ENCODE data around the gene BRD1.
"Not testable (repeated sequence)": the region's sequence is repeated elsewhere in the genome, so short reads cannot be mapped to it uniquely, and the experiment has no call there.

The BRD1 gene

GRCh38 chr22:49767355-49768062, 60.2 kb downstream of the BRD1 start:
- DNase-seq: no peak

- DNase-seq: no peak
Observed at GRCh38 chr22:49765951-49766350, 61.7 kb downstream of the BRD1 start.

DNA sequence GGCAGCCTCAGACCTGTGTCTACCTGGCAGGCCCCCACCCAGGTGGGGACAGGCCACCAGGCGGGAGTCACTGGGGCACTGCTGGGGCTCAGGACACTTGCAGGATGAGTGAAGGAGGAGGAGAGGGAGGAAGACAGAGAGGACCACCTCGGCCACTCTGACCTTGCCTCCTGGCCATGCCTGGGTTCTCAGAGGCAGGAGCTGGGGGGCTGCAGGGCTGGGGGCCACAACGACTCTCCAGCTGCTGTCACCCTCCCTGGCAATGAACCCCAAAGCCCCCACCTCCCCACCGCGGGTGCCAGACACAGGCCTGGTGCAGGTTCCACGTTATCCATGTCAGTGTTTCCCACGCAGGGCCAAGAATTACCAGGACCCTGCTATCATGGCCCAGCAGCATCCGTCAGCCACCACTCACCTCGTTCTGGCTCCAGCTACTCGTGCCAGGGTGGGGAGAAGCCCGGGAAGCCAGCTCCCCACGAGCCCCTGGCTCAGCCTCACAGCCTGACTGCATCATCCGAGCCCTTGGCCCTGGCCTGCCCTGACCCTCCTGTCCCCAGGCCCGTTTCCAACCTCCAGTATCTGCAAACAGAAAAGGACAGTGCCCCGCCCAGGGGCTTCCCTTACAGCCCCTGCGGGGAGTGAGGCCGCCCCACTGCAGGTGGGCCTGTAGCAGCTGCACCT, 62.4 kb downstream of the BRD1 start:
- no peak for DNase-seq

GRCh38 chr22:49764127-49764581, 63.5 kb downstream of the BRD1 start:
- no peak for DNase-seq

DNA sequence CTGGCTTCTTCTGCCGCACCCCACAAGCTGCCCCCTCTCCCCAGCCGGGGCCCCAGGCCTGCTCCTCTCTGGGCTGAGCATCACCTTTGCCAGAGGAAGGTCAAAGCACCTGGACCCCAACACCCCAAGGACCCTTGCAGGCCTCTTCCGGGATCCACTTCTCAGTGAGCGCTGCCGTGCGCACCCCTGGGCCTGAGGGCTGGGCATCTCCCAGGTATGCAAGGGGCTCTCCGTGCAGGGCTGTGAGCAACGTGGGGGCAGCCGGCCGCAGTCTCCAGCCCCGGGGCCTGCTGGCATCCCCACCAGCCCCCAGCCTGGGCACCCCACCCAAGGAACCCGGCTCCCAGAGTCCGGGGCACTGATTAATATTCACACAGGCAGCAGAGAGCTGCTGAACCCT, 64.0 kb downstream of the BRD1 start:
- no peak for DNase-seq

GRCh38 chr22:49763138-49763537, 64.5 kb downstream of the BRD1 start:
- no peak for DNase-seq

- DNase-seq: not testable (repeated sequence)
Observed at GRCh38 chr22:49762571-49762970, 65.1 kb downstream of the BRD1 start.

DNA sequence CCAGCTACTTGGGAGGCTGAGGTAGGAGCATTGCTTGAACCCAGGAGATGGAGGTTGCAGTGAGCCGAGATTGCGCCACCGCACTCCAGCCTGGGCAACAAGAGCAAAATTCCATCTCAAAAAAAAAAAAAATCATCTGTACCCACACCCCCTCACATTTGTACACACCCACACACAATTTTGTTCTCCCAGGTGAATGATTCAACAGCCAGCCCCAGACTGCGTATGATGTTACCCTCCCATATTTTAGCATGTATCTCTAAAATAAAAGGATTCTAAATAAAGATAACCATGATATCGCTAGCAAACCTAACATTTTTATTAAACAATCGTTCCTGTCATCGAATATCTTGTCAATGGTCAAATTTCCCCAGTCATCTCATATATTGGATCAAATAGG, 65.8 kb downstream of the BRD1 start:
- DNase-seq: no peak

GRCh38 chr22:49760630-49761571, 66.8 kb downstream of the BRD1 start:
- DNase-seq: no peak

GRCh38 chr22:49760280-49760629, 67.4 kb downstream of the BRD1 start:
- DNase-seq: no peak

DNA sequence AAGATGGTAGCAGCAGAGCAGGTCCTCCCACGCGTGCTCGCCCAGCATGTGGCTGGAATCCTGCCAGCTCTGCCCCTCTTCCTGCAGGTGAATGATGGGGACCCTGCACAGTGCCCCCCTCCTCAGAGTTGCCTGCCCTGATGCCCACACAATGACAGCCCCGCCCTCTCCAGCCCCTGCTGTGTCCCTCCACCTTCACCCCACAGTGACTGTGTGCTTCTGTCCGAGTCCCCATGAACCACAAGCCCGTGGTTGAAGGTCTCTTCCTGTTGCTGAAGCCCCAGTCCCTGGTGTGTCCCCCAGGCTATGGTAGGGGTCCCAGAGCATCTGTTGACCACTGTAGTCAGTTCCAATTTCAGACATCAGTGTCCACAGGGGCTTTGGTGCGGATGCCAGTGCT, 71.0 kb downstream of the BRD1 start:
- no peak for DNase-seq

DNA sequence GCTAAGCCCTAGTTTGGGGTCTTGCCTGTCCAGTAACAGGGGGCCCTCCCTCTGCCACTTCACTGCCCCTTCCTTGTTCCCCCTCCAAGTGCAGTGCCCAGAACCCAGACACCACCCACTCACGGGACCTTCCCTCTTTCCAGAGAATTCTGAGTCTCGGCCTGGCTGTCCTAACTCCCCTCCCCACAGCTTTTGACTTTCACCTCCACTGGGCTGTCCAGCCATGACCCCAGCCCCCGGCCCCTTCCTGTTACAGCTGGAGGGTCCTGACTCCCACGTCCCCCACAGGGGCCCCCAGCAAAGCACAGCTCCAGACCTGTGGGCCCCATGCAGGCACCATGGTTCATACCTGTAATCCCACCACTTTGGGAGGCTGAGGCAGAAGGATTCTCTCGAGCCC, 71.5 kb downstream of the BRD1 start:
- DNase-seq: no peak

DNA sequence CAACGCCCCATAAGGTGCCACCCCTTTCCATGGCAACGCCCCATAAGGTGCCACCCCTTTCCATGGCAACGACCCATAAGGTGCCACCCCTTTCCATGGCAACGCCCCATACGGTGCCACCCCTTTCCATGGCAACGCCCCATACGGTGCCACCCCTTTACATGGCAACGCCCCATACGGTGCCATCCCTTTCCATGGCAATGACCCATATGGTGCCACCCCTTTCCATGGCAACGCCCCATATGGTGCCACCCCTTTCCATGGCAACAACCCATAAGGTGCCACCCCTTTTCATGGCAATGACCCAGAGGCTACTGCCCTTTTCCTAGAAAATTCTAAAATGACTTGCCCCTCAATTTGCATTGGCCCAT, 72.1 kb downstream of the BRD1 start:
- DNase-seq: no peak

GRCh38 chr22:49754696-49755630, 72.7 kb downstream of the BRD1 start:
- no peak for DNase-seq

GRCh38 chr22:49753961-49754695, 73.5 kb downstream of the BRD1 start:
- no peak for DNase-seq

- no peak for DNase-seq
Observed at GRCh38 chr22:49753276-49753890, 74.3 kb downstream of the BRD1 start.

- no peak for DNase-seq
Observed at GRCh38 chr22:49752598-49753091, 75.0 kb downstream of the BRD1 start.

GRCh38 chr22:49751966-49752597, 75.6 kb downstream of the BRD1 start:
- DNase-seq: no peak

DNA sequence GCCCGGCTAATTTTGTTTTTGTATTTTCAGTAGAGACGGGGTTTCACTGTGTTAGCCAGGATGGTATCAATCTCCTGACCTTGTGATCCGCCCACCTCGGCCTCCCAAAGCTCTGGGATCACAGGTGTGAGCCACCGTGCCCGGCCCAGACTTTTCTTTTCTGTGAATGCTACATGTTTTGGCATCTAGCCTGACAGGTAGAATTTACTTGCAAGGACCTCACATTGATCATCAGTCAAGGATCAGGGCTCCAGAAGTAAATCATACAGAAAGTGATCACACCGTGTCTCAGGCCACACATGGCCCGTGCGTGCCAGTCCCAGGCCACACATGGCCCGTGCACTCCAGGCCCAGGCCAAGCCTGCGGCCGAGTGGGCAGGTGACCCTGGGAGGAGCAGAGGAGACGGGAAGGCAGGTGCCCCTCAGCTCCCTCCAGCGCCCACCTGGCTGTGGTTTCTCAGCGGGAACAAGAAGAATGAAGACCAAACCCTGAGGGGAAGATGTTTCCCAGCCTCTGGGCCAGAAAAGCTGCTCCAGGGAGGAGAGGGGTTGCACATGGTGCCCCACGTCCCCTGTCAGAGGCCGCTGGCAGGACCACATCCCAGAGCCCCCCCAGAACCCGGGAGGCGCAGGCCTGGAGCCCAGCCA, 76.2 kb downstream of the BRD1 start:
- no peak for DNase-seq
